B cell (primary cell): ENCODE data around the gene WEE2.

Experiments
- CTCF ChIP-seq: fragments of 200-600 bp; IDR thresholded peaks from one replicate; pipeline ENCODE4 v1.8.0; 2022; ENCODE audit warnings: antibody characterized with exemption, mild to moderate bottlenecking
- EZH2 ChIP-seq: IDR thresholded peaks from 2 replicates; pipeline ENCODE4 v1.6.1; 2012; ENCODE audit warnings: borderline replicate concordance, low read depth, mild to moderate bottlenecking, moderate library complexity, low read length; ENCODE audit not compliant: insufficient read depth, poor library complexity, severe bottlenecking

DNA sequence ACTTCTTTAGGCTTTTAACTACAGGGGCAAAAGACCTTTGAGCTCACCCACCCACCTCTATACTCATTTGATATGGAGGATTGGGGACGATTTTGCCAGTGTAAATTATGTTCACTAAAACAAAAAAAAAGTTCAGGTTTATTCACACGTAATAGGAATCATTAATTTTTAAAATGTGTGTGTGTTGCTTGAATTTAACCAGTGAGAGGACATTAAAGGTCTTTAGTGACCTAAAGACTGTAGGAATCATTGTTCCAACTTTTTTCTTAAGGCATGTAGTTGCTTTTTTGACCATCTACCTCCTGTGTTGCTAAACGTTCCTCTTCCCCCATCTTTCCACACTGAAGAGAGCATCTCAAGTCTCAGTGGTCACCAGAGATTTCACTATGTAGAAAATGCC, 31.1 kb downstream of the WEE2 start:
- no peak for TF ChIP-seq CTCF
- no peak for TF ChIP-seq EZH2
